Activated T-cell treated with anti-CD3 and anti-CD28 coated beads, Interleukin-2, amount 50 U/mL, for 1 hour (primary cell): Measurements from ENCODE around the gene TTC3.
"Not testable (repeated sequence)": the region's sequence is repeated elsewhere in the genome, so short reads cannot be mapped to it uniquely, and the experiment has no call there.

Source experiments
- DNase-seq: peaks from one replicate; pipeline ENCODE4 v3.0.0-alpha.2; 2020

The TTC3 gene

GRCh38 chr21:37101384-37101783 is 28.3 kb downstream of the TTC3 start:
- no peak for DNase-seq

DNA sequence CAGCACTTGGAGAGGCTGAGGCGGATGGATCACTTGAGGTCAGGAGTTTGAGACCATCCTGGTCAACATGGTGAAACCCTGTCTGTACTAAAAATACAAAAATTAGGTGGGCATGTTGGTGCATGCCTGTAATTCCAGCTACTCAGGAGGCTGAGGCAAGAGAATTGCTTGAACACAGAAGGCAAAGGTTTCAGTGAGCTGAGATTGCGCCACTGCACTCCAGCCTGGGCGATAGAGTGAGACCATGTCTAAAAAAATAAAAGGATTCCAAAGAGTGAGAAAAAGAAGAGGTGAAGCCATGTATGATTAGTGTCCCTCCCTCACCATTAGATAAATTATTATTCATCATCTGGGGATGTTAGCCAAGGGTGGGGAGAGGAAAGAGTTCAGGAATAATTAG is 29.7 kb downstream of the TTC3 start:
- DNase-seq, result not testable (repeated sequence)

GRCh38 chr21:37106998-37107397 is 33.9 kb downstream of the TTC3 start:
- DNase-seq, result no peak

GRCh38 chr21:37111029-37111428 is 38.0 kb downstream of the TTC3 start:
- not testable (repeated sequence) for DNase-seq

GRCh38 chr21:37114301-37114700 is 41.2 kb downstream of the TTC3 start:
- DNase-seq, result not testable (repeated sequence)

DNA sequence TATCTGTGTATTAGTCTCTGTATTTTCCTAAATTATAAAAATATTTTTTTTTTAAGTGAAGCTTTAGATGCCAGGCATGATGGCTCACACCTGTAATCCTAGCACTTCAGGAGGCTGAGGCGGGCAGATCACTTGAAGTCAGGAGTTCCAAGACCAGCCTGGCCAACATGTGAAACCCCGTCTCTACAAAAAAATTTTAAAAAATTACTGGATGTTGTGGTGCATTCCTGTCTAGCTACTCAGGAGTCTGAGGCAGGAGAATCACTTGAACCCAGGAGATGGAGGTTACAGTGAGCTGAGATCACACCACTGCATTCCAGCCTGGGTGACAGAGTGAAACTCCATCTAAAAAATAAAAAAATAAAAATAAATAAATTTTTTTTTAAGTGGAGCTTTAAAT is 43.4 kb downstream of the TTC3 start:
- DNase-seq, result not testable (repeated sequence)

- DNase-seq, result no peak
These were observed 44.1 kb downstream of the TTC3 start for GRCh38 chr21:37117204-37117603.

DNA sequence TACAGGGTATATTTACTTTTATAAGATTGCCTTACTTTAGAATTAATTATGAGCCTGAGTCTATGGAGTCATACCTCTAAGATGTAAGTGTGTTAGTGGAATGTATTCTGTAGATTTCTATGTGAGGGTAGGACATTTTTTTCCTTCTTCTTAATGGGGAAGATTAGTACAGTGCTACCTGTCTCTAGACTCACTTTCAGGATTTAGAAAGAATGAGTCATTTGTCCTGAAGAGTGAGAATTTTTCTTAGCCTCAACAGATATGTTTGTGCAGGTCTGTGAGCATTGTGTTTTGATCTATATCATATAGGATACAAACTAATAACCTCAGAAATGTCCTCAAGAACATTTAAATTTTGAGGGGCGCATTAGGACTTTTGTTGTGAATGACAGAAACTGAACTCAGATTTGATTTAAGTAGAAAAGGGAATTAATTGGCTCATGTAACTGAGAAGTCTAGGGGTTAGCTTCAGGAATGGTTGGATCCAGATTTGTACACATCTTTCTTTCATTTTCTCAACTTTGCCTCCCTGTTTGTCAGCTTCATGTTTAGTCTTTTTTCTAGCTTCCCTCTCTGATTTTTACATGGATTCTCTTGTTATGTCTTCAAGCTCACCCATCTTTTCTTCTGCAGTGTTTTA is 45.3 kb downstream of the TTC3 start:
- DNase-seq, result no peak

DNA sequence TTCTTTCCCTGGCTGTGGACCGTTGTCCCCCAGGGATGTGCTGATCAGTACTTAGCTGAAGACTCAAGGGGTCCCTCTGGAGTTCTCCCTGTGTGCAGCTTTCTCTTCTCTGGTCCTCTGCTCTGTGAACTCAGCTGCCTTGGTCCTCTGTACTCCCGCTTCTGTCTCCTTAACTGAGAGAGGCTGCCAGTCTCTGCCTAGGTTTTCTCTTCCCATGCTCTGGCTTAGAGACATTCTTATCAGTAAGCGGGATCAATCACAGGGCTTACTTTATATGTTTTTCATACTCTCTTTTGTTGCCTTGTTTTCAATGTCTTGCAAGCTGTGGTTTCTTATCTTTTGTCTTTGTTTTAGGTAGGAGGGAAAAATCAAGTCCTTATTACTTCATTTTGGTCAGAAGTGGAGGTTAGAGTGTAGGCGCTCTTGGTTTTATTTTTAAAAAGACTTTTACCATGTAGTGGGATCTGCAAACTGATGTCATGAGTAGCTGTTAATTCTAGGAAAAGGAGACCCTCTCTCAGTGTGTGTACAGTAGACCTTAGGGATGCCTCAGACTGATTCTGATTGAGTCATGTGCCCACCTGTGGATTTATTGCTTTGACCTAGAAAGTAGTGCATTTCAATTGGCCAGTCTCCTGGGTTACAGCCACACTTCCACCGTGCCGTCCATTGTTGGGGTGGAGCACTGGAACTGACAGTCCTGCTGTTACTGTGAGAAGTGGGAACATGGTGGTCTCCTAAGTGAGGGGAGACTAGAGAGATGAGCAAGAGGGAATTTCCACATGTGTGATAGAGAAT is 46.6 kb downstream of the TTC3 start:
- no peak for DNase-seq

GRCh38 chr21:37128076-37128475 is 55.0 kb downstream of the TTC3 start:
- DNase-seq, result no peak

DNA sequence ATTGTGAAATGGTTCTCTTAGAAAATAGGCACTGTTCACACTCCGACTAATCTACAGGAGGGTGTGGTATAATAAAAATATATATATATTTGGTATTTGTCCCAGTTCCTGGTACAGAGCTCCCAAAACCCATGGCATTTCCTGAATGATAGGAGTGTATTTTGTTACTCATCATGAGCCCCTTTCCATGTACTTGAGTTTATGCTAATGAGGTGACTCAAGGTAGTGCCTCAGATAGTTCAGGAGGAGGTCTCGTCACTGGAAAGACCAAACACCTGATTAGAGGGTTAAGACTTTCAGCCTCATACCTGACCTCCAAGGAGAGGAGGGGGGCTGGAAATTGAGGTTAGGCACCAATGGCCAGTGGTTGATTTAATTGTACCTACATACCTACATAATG is 57.9 kb downstream of the TTC3 start:
- no peak for DNase-seq

DNA sequence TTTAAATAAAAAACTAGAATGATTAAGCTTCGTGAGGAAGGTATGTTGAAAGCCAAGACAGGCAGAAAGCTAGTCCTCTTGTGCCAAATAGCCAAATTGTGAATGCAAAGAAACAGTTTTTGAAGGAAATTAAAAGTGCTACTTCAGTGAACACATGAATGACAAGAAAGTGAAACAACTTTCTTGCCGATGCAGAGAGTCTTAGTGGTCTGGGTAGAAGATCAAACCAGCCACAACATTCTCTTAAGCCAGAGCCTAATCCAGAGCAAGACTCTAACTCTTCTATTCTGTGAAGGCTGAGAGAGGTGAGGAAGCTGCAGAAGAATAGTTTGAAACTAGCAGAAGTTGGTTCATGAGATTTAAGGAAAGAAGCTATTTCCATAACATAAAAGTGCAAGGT is 63.2 kb downstream of the TTC3 start:
- no peak for DNase-seq

- no peak for DNase-seq
These were observed 63.7 kb downstream of the TTC3 start for GRCh38 chr21:37136744-37137143.

GRCh38 chr21:37139154-37139553 is 66.1 kb downstream of the TTC3 start:
- DNase-seq, result no peak

DNA sequence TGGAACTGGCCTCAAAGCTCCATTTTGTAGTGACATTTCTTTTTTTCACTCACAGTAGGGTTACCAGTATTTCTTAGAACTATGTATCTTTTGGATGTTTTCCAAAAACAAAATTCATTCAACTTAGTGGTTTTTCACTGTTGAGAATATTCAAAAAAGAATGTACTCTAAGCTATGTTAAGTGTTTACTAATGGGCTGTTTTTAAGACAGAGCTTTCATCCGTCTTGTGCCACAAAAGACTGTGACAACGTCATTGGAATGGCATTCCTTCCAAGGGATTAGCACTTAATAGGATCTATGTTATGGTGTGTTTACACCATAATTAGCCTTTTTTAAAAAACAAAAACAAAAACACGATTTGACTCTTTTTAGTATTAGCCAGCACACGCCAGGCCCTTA is 66.8 kb downstream of the TTC3 start:
- no peak for DNase-seq

GRCh38 chr21:37143392-37143791 is 70.3 kb downstream of the TTC3 start:
- not testable (repeated sequence) for DNase-seq

DNA sequence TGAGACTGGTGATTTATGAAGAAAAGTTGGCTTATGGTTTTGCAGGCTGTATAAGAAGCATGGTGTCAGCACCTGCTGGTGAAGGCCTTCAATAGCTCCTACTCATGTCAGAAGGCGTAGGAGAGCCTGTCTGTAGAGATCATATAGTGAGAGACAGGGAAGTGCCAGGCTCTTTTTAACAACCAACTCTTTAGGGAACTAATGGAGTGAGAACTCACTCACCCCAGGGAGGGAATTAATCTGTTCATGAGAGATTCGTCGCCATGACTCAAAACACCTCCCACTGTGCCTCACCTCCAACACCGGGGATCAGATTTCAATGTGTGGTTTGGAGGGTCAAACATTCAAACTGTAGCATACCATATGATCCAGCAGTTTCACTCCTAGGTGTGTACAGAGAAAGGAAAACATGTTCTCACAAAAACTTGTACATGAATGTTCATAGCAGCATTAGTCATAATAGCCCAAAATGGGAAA is 72.6 kb downstream of the TTC3 start:
- DNase-seq, result no peak

- DNase-seq, result no peak
These were observed 73.5 kb downstream of the TTC3 start for GRCh38 chr21:37146320-37147235.

GRCh38 chr21:37149411-37149810 is 76.4 kb downstream of the TTC3 start:
- DNase-seq, result no peak

GRCh38 chr21:37153196-37153934 is 80.3 kb downstream of the TTC3 start:
- DNase-seq, result no peak

GRCh38 chr21:37153935-37154350 is 80.9 kb downstream of the TTC3 start:
- no peak for DNase-seq

GRCh38 chr21:37155186-37155585 is 82.1 kb downstream of the TTC3 start:
- DNase-seq, result no peak

DNA sequence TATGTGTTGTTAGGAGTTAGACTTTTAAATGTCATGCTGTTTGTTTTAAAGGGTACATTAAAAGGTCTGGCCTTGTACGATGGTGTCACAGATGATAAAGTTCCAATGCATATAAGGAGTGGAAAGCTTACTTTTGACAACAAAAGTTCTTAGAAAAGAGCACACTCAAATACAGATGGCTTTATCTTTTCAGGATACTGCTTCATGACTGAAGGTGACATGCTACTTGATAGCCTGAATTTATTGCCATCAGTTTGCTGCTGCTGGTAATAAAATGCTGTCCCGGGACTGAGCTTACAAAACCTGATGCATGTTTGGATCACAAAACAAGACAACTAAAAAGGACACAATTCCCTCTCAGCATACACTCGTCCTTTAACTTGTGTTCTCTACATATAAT is 84.9 kb downstream of the TTC3 start:
- no peak for DNase-seq
